NOMO-1 treated with DMSO at 0.1 percent for 48 hours (cell line): ENCODE measurements around the gene SLC16A10.
A peak's percentile ranks its signal among the peaks of the same experiment; 100 is the strongest.
"Not testable (repeated sequence)": the region's sequence is repeated elsewhere in the genome, so short reads cannot be mapped to it uniquely, and the experiment has no call there.

Source experiments
- DNase-seq: peaks from one replicate; lab custom pipeline; 2025; ENCODE audit not compliant: unreplicated experiment; lab: John Stamatoyannopoulos, UW

Gene SLC16A10

DNA sequence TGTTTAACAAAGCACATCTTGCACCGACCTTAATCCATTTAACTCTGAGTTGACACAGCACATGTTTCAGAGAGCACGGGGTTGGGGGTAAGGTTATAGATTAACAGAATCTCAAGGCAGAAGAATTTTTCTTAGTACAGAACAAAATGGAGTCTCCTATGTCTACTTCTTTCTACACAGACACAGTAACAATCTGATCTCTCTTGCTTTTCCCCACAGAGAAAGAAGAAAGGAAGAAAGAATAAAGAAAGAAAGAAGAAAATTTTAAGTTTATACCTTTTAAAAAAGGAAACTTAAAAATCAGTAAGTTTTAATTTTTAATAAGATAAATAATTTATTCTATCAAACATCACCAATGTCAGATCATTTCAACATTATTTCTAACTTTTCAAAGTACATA is 168.5 kb downstream of the SLC16A10 start:
- not testable (repeated sequence) for DNase-seq

DNA sequence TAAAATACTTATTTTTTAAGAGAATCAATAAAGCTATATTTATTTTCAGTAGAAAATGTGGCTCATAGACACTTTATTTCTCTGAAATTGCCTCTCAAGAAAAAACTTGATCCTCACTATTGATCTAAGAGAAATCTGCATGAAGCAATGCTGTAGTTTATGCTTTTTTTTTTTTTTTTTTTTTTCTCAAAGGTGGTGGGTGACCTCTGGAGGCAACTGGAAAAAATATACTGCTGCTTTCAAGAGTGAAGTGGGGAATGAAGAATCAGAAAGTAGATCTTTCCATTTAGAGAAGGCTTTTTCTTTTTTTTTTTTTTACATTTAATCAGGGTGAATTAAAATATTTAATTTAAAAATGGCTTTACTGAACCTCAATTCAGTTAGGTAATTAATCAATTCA is 169.3 kb downstream of the SLC16A10 start:
- no peak for DNase-seq

DNA sequence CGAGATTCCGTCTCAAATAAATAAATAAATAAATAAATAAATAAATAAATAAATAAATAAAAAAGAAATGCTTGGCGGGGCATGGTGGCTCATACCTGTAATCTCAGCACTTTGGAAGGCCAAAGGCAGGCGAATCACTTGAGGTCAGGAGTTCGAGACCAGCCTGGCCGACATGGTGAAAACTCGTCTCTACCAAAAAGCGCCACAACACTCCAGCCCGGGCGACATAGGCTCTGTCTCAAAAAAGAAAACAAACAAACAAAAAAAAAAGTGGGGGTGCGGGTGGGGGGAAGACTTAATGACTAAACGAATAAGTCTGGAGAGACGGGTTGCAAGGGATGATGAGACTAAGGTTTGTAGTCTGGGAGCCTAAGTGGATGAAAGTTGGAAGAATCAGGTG is 170.7 kb downstream of the SLC16A10 start:
- no peak for DNase-seq

DNA sequence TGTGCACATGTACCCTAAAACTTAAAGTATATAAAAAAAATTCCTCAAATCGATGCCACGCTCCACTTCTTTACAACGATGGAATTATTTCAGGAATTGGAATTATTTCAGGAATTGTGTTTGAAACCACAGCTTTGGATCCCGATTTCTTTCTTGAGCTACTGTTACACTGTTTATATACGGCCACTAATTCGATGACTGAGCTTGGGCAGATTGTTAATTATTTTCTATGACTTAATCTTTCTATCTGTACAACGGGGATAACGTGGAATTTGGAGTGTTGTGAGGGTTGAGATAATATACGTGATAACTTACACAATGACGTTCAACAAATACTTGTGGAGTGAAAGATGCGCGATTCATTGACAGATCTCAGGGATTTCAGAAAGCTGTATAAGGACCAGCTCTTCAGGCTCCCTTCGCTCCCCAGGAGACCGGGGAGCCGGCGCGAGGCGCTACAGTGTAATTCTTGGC is 171.3 kb downstream of the SLC16A10 start:
- no peak for DNase-seq

DNA sequence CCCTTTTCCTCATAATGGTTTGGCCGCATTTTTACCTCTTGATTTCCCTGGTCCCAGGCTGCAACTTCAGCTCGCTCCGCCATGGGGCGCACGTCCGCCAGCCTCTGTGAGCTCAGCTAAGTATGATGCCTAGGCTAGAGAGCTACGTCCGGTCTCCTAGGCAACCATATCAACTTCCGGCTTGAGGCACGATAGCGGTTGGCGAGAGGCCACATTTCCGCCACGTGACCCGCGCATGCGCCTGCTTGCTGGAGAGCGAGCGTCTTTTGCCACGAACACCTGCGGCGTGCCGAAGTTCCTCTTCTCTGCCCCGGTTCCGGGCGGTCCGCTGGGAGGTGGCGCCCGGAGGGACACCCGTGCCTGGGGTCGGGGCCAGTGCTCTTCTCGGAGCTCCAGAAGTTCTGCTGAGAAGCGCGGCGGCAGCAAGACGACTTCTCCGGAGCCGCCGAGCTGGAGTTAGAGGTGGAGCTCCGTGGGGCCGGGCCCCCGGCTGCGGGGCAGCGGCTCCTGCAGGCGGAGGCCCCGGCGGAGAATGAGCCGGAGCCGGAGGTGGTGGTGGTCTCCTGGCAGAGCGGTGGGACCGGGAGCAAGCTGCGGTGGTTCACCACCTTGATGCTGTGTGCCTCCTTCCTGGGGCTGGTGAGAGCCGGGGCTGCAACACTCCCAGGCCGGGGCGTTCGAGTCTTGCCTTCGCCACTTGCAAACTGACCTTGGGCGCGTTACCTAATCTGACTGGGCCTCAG is 172.0 kb downstream of the SLC16A10 start:
- DNase-seq = peak; percentile 99

DNA sequence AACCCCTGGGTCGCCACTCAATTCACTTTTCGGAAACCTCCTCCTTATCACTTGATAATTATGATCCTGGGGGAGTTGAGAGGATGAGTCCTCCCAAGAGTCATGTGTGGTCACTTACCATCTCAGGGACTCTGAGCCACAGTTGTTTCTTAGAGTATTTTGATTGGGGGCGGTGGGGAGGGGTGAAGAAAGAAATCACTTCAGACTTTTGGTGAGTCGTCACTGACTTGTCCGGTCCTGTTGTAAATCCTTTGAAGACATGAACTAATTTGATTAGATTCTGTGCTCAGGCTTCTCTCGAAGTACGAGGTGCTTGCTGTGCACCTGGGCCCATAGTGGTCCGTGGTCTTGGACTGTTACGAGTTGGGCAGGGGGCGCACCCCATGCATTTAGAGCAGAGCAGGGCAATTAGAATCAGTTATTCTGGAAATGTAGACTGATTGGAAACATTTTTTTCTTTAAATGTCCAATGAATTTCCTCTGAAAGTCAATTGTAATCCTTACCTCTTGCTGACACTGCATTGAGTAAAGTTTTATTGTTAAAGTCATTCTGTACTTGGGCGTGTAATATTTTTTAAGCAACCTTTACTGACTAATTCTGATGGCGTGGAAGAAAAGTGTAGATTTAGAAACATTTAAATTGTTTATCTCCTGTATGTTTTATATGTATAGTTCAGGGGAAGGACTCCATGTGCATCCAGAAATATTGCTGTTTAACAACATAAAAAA is 173.4 kb downstream of the SLC16A10 start:
- no peak for DNase-seq

DNA sequence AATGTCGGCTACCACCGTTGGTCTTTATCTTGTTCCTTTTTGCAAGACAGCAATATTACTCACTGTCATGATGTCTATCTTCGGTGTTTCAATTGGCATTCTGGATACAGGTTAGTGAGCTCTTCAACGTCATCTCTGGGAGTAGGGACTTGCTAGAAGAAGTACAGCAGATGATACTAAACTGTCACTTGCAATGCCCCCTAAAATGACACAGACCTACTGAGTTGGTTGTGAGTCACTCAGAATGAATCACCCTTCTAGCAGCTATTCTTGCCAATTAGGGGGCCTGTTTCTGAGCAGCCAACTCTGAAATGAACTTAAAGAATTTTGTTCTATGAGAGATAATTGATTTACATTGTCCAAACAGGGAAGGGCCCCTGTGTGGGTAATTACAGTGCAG is 176.5 kb downstream of the SLC16A10 start:
- DNase-seq = peak; percentile 48

DNA sequence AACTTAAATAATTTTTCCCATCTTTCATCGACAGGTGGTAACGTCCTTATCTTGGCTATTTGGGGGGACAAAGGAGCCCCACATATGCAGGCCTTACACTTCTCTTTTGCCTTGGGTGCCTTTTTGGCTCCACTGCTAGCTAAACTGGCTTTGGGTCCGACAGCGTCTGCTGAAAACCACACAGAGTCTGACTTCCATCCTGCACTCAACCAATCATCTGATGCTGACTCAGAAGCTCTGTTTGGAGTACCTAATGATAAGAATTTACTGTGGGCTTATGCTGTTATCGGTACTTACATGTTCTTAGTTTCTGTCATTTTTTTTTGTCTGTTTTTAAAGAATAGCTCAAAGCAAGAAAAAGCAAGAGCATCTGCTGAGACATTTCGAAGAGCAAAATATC is 178.5 kb downstream of the SLC16A10 start:
- no peak for DNase-seq

DNA sequence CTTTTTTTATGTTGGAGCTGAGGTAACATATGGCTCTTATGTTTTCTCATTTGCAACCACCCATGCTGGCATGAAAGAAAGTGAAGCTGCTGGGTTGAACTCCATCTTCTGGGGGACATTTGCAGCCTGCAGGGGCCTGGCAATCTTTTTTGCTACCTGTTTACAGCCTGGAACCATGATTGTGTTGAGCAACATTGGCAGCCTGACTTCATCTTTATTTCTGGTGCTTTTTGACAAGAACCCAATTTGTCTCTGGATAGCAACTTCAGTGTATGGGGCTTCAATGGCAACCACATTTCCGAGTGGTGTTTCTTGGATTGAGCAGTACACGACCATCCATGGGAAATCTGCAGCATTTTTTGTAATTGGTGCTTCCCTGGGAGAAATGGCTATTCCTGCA is 179.0 kb downstream of the SLC16A10 start:
- no peak for DNase-seq

DNA sequence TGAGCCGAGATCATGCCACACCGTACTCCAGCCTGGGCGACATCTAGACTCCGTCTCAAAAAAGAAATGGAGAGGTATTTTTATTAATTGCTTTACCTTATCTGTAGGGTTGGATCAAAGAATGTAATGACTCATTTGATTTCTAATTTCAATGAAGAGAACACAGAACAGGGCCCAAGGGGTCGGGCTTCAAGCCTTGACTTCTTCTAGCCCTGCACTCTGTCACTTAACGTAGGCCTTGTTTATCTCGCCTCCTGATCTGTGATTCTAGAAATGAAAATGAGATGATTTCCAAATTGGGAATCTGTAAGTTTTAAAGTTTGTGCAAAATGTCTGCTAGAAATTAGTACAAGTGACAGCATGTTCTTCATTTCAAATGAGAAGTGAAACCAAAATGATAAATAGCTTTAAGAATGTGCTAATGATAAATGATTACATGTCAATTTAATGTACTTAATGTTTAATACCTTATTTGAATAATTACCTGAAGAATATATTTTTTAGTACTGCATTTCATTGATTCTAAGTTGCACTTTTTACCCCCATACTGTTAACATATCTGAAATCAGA is 180.5 kb downstream of the SLC16A10 start:
- DNase-seq = peak; percentile 5

DNA sequence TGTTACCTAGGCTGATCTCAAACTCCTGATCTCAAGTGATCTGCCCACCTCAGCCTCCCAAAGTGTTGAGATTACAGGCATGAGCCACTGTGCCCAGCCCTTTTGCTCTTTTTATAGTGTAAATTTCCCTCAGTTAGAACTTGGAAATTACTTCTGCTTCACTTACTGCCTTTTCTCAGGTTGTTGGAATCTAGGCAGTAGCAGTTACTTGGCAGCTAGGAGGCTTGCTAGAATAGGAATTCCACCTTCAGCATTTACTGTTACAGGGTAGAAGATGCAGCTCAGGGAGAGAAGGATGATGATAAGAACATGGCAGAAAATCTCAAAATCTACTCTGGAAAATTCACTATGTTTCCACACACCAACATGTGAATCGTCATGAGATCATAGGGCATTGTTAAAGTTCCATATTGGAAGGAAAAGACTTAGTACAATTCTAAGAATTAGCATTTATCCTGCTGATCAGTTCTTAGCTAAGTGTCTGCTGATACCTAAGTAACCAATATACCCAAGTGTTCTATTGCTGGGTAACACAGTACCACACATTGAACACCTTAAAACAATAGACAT is 182.2 kb downstream of the SLC16A10 start:
- no peak for DNase-seq

DNA sequence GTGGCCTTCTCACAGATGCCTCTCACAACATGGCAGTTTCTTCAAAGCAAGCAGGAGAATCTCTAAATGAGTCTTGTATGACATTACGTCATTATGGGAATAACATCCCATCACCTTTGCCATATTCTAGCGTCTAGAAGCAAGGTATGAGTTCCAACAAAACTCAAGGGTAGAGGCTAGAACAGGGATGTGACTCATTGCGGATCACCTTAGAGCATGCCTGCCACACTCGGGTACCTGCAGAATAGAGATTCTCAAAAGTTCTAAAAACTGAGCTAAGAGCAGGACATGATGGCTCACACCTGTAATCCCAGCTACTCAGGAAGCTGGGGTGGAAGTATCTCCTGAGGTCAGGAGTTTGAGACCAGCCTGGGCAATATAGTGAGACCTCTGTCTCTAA is 182.8 kb downstream of the SLC16A10 start:
- DNase-seq = no peak

DNA sequence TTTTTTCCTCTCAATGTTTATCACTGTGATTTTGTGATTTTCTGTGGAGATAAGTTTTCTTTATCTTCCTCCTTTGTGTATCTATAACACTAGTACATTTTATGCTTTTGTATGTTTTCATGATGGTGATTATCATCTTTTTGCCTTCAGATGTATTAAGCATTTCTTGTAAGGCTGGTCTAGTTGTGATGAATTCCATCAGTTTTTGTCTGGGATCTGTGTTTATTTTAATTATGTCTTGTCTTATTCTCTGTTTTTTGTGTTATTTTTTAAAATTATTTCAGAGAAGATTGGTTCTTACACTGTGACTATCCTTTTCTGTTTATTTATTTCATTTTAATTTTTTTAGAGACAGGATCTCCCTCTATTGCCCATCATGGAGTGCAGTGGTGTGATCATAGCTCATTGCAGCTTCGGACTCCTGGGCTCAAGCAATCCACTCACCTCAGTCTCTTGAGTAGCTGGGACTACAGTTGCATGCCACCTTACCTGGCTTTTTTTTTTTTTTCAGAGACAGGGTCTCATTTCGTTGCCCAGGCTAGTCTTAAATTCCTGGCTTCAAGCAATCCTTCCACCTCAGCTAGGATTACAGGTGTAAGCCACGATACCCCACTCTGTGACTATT is 187.4 kb downstream of the SLC16A10 start:
- DNase-seq = no peak

DNA sequence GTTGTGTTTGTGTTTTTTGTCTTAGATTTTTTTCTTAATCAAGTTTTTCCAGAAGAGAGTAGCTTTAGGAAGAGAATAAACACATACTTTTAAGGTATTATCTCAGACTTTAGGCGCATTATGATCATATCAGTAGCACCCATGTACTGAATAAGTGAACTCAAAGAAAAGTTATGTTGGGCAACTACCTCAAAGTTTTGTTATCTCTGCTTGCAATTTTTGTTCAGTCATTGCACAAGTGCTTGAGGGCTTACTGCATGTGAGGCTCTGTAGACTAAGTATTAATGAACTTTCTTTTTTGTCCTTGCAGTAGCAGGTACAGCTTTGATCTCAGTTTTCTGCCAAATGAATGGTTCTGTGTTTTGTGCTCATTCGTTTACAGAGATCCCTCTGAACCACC is 189.0 kb downstream of the SLC16A10 start:
- no peak for DNase-seq

DNA sequence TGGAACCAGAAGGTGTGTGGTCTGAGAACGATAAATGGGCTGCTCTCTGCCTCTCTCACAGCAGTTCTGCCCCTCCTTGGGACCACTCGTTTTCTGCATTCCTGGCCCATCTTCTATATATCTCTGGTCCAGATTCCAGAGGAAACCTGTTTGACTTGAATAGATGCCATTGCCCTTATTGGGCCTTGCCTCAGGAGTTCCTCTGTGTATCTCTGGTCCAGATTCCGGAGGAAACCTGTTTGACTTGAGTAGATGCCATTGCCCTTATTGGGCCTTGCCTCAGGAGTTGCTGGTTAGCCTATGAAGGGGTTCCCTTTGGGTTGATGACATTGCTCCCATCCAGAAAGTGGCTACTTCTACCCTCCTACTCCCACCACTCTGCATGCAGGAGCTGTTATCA is 189.4 kb downstream of the SLC16A10 start:
- no peak for DNase-seq

DNA sequence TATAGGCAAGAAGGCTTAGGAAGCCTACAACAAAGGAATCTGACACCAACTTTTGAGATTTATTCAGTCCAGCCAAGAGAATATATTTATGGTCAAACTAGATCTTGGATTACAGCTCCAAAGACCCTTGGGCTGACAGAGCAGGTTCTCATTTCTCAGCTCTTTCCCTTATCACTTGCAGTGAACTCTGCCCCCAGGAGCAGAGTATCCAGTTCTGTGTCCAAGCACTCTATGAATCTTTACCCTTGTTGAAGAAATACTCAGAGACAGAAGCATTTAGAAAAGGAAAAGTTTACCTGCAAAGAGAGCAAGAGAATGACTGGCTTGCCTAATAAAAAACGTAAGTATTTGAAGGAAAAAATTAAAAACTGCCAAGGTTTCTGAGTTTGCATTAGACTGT is 190.5 kb downstream of the SLC16A10 start:
- DNase-seq = no peak

DNA sequence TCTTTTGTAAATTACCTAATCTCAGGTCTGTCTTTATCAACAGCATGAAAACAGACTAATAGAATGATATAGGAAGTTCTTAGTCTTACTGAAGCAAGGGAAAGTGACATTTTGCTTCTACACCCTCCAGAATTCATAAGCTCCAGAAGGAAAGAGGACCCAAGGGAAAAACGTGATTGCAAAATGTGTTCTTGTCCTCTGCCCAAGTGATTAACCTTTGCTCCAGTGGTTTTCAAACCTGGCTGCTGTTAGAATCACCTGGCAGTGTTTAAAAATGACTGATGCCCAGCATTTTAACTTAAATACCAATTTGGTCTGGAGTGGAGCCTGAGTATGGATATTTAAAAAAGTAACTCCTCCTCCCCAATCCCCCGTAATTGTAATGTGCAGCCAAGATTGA is 191.4 kb downstream of the SLC16A10 start:
- DNase-seq = no peak

DNA sequence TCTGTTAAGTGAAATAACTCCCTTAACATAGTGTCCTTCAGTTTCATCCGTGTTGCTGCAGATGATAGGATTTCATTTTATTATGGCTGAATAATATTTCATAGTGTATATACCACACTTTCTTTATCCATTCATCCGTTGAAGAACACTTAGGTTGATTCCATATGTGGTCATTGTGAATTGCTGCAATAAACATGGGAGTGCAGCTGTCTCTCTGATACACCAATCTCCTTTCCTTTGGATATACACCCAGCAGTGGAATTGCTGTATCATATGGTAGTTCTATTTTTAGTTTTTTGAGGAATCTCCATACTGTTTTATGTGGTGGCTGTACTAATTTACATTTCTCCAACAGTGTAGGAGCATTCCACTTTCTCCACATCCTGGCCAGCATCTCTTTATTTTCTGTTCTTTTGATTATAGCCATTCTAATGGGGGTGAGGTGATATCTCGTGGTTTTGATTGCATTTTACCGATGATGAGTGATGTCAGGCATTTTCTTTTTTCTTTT is 193.2 kb downstream of the SLC16A10 start:
- DNase-seq = no peak
